Ramos (cell line): Measurements from ENCODE around the gene ZNF763.
"Not testable (repeated sequence)": the region's sequence is repeated elsewhere in the genome, so short reads cannot be mapped to it uniquely, and the experiment has no call there.

Experiments used
- in situ Hi-C: fragments of 300-500 bp; cut with MboI; formaldehyde crosslinking; loops from one replicate; pipeline ENCODE4 v1.14.3; 2022; ENCODE audit warnings: low sequenced_read_pairs; ENCODE audit not compliant: unreplicated experiment

Gene ZNF763

GRCh38 chr19:11964858-11965645 lies at the start of gene ZNF763:
TSS of gene ZNF763 (plus strand) at chr19:11965040. CDS start at chr19:11965209, 169 bp downstream.
- in situ Hi-C loops: no loop called here

- in situ Hi-C loops: no loop called here
Observed at GRCh38 chr19:11921852-11922495, 42.9 kb upstream of the ZNF763 start.

- in situ Hi-C loops: no loop called here
Observed at GRCh38 chr19:11924886-11925650, 39.8 kb upstream of the ZNF763 start, which contains the start of gene ZNF700. TSS of gene ZNF700 (plus strand) at chr19:11925107. CDS start at chr19:11925211, 104 bp downstream.

GRCh38 chr19:11925651-11926187 lies 39.1 kb upstream of the ZNF763 start:
- in situ Hi-C loops: not testable (repeated sequence)

GRCh38 chr19:11927227-11927626 lies 37.6 kb upstream of the ZNF763 start:
- in situ Hi-C loops: no loop called here

GRCh38 chr19:11931051-11931450 lies 33.8 kb upstream of the ZNF763 start:
- in situ Hi-C loops: no loop called here

GRCh38 chr19:11931513-11931912 lies 33.3 kb upstream of the ZNF763 start:
- in situ Hi-C loops: no loop called here

GRCh38 chr19:11935829-11936228 lies 29.0 kb upstream of the ZNF763 start:
- in situ Hi-C loops: not testable (repeated sequence)

- in situ Hi-C loops: not testable (repeated sequence)
Observed at GRCh38 chr19:11938383-11938782, 26.5 kb upstream of the ZNF763 start.

GRCh38 chr19:11941361-11941887 lies 23.4 kb upstream of the ZNF763 start:
- in situ Hi-C loops: not testable (repeated sequence)

GRCh38 chr19:11942008-11942842 lies 22.6 kb upstream of the ZNF763 start:
- in situ Hi-C loops: no loop called here

- in situ Hi-C loops: no loop called here
Observed at GRCh38 chr19:11942843-11943108, 22.1 kb upstream of the ZNF763 start.

GRCh38 chr19:11944656-11945055 lies 20.2 kb upstream of the ZNF763 start:
- in situ Hi-C loops: no loop called here

GRCh38 chr19:11948646-11949045 lies 16.2 kb upstream of the ZNF763 start:
- in situ Hi-C loops: no loop called here

GRCh38 chr19:11949201-11949600 lies 15.6 kb upstream of the ZNF763 start:
- in situ Hi-C loops: no loop called here

GRCh38 chr19:11949614-11950080 lies 15.2 kb upstream of the ZNF763 start:
- in situ Hi-C loops: not testable (repeated sequence)

- in situ Hi-C loops: no loop called here
Observed at GRCh38 chr19:11950312-11950711, 14.5 kb upstream of the ZNF763 start.

- in situ Hi-C loops: no loop called here
Observed at GRCh38 chr19:11963566-11964355, 1.1 kb upstream of the ZNF763 start.

GRCh38 chr19:11964496-11964857 lies 363 bp upstream of the ZNF763 start:
- in situ Hi-C loops: no loop called here
